ENCODE measurements around the gene TRIO.

TRIO gene

GRCh38 chr5:14308384-14309154, 165.4 kb downstream of the TRIO start:
- no peak for DNase-seq

- no peak for DNase-seq
Measured at GRCh38 chr5:14309199-14309598, 166.1 kb downstream of the TRIO start.

GRCh38 chr5:14309878-14310531, 166.9 kb downstream of the TRIO start:
- no peak for DNase-seq

GRCh38 chr5:14310901-14311300, 167.8 kb downstream of the TRIO start:
- no peak for DNase-seq

- DNase-seq, result no peak
Measured at GRCh38 chr5:14313986-14314690, 171.0 kb downstream of the TRIO start.

GRCh38 chr5:14316471-14316870, 173.3 kb downstream of the TRIO start:
- peak; percentile 20 for DNase-seq

GRCh38 chr5:14319102-14319501, 176.0 kb downstream of the TRIO start:
- DNase-seq, result no peak

GRCh38 chr5:14321936-14322335, 178.8 kb downstream of the TRIO start:
- no peak for DNase-seq

- DNase-seq, result no peak
Measured at GRCh38 chr5:14322437-14323187, 179.5 kb downstream of the TRIO start.

- DNase-seq, result no peak
Measured at GRCh38 chr5:14323466-14323865, 180.3 kb downstream of the TRIO start.

GRCh38 chr5:14325369-14325768, 182.2 kb downstream of the TRIO start:
- DNase-seq, result no peak

- DNase-seq, result peak; percentile 22
Measured at GRCh38 chr5:14326035-14326903, 183.1 kb downstream of the TRIO start.

GRCh38 chr5:14327624-14328023, 184.5 kb downstream of the TRIO start:
- no peak for DNase-seq

GRCh38 chr5:14328144-14328543, 185.0 kb downstream of the TRIO start:
- DNase-seq, result no peak

GRCh38 chr5:14330291-14330690, 187.1 kb downstream of the TRIO start:
- DNase-seq, result no peak

- no peak for DNase-seq
Measured at GRCh38 chr5:14330729-14331385, 187.7 kb downstream of the TRIO start.

GRCh38 chr5:14331386-14331781, 188.2 kb downstream of the TRIO start:
- no peak for DNase-seq

- DNase-seq, result no peak
Measured at GRCh38 chr5:14332038-14332631, 189.0 kb downstream of the TRIO start.

- DNase-seq, result no peak
Measured at GRCh38 chr5:14332746-14333145, 189.6 kb downstream of the TRIO start.

GRCh38 chr5:14337593-14337992, 194.5 kb downstream of the TRIO start:
- DNase-seq, result no peak

GRCh38 chr5:14339468-14339867, 196.3 kb downstream of the TRIO start:
- no peak for DNase-seq
